Measurements from ENCODE around the gene IRX6. TPM values are rescaled to one million over a fixed set of nuclear protein-coding genes. Genes with fewer than 3 reads are reported as not detected.

IRX6 gene
- total RNA-seq, 1 donor from 2014 or later, result 3.5 TPM

- ATAC-seq (no peak), DNase-seq (no peak)
- Histone ChIP-seq H3K4me1 (peaks cover 21% of the 10 kb centered on the region), H3K27me3 (ENCODE audit: low read depth) (peaks cover 85% of the 10 kb centered on the region), H3K36me3 (no peaks in the 10 kb centered on the region), H3K27ac (no peak overlapping the region), H3K9me3 (no peaks in the 10 kb centered on the region), H3K4me3 (no peak overlapping the region)
- intact Hi-C loops (cut with DNase I), result no loop called here
- TF ChIP-seq, protein P1, sequence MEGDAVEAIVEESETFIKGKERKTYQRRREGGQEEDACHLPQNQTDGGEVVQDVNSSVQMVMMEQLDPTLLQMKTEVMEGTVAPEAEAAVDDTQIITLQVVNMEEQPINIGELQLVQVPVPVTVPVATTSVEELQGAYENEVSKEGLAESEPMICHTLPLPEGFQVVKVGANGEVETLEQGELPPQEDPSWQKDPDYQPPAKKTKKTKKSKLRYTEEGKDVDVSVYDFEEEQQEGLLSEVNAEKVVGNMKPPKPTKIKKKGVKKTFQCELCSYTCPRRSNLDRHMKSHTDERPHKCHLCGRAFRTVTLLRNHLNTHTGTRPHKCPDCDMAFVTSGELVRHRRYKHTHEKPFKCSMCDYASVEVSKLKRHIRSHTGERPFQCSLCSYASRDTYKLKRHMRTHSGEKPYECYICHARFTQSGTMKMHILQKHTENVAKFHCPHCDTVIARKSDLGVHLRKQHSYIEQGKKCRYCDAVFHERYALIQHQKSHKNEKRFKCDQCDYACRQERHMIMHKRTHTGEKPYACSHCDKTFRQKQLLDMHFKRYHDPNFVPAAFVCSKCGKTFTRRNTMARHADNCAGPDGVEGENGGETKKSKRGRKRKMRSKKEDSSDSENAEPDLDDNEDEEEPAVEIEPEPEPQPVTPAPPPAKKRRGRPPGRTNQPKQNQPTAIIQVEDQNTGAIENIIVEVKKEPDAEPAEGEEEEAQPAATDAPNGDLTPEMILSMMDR (IDR thresholded peaks at IDR 0.05), result no peak
Measured at GRCh38 chr16:55328611-55329569, 4.9 kb downstream of the IRX6 start.

DNA sequence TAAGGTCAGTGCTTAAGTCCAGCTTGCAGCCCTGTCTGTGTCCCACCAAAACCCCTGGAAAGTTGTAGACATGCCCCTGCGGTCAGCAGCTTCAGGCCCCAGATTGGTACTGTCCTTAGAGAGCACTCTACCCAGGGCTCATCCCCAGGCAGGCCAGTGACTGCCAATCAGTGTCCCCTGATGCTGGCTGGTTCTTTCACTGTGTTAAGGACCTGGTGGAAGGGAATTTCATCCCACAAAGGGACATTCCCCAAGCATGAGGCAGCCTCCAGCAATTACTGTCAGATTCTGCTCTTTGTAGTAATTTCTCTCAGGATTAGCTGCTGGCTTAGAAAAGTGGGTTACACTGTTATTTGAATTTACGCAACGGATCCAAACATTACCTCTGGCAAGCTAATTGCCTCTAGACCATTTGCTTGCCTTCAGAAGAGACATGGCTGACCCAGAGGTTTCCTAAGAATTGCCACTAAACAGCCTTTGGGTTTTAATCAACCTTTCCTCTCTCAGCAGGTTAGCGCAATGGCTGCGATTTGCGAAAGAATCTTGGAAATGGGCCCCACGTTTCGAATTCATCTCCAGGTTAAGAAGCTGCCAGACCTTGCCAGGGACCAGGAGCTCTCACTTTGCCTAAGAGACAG, 5.9 kb downstream of the IRX6 start:
- Histone ChIP-seq H3K4me1 (peaks cover 11% of the 10 kb centered on the region), H3K4me3 (no peak overlapping the region), H3K27me3 (ENCODE audit: low read depth) (peaks cover 75% of the 10 kb centered on the region), H3K36me3 (no peaks in the 10 kb centered on the region), H3K27ac (no peak overlapping the region), H3K9me3 (no peaks in the 10 kb centered on the region)
- ATAC-seq (no peak), DNase-seq (no peak)
- intact Hi-C loops (cut with DNase I), result no loop called here
- TF ChIP-seq, protein P1 (IDR thresholded peaks at IDR 0.05), result no peak

- peak overlapping the region; percentile 17 for H3K4me3 ChIP-seq
Measured at GRCh38 chr16:55330781-55331647, 7.0 kb downstream of the IRX6 start.

DNA sequence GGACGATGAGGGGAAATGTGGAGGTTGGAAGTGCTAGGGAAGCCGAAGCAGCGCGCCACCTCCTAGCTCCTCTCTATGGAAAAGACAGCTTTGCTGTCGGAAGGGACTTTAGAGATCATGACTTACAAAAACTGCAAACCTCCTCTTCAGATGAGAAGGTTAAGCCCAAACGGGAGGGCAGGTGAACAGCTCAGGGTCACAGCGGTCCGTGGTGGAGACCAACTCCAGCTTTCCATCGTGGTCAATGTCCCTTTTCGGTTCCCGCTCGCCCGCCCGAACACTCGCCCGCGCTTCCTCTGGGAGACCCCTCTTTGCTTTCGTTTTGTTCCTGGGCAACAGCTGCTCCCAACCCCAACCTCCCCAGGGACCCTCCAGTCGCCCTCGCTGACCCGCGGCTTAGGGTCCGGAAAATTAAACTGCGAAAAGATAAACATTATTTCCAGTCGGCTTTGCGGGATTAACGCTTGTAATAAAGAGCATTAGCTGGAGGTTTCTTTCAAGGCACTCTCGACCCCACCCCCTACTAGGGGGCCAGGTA, 7.7 kb downstream of the IRX6 start:
- Histone ChIP-seq H3K27ac (no peak overlapping the region), H3K4me1 (peaks cover 7% of the 10 kb centered on the region), H3K4me3 (peak overlapping the region; percentile 17), H3K9me3 (no peaks in the 10 kb centered on the region), H3K27me3 (ENCODE audit: low read depth) (peaks cover 61% of the 10 kb centered on the region), H3K36me3 (no peaks in the 10 kb centered on the region)
- TF ChIP-seq, protein P1 (IDR thresholded peaks at IDR 0.05), result no peak
- no peak for ATAC-seq
- DNase-seq, result no peak
- intact Hi-C loops (cut with DNase I), result no loop called here

More at GRCh38 chr16:55330781-55331647, 7.0 kb downstream of the IRX6 start:
- DNase-seq, result no peak
- no peak for ATAC-seq
- intact Hi-C loops (cut with DNase I), result no loop called here
- Histone ChIP-seq H3K9me3 (no peaks in the 10 kb centered on the region), H3K36me3 (no peaks in the 10 kb centered on the region), H3K4me1 (peaks cover 11% of the 10 kb centered on the region), H3K27me3 (ENCODE audit: low read depth) (peaks cover 67% of the 10 kb centered on the region), H3K27ac (no peak overlapping the region)
- TF ChIP-seq, protein P1 (IDR thresholded peaks at IDR 0.05), result no peak

DNA sequence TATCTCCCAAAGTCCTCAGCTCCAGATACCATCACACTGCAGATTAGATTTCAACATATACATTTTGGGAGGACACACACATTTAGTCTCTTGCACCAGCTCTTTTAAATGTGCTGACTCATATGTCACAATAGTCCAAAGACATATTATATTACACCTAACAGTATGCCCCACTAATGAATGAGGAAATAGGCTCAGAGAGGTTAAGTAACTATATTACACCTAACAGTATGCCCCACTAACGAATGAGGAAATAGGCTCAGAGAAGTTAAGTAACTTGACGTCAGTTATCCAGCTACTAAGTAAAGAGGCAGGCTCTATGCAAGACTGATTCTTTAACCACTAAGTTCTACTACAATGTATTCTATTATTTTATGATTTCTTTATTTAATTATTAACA, 9.7 kb downstream of the IRX6 start:
- intact Hi-C loops (cut with DNase I), result no loop called here

More for the DNA sequence above, 9.7 kb downstream of the IRX6 start:
- Histone ChIP-seq H3K4me3 (no peak overlapping the region), H3K27me3 (ENCODE audit: low read depth) (peaks cover 44% of the 10 kb centered on the region), H3K36me3 (no peaks in the 10 kb centered on the region), H3K27ac (no peak overlapping the region), H3K4me1 (peaks cover 7% of the 10 kb centered on the region), H3K9me3 (no peaks in the 10 kb centered on the region)
- DNase-seq (no peak), ATAC-seq (peak; percentile 58 to 62)
- TF ChIP-seq, protein P1 (IDR thresholded peaks at IDR 0.05), result no peak

Measured in lower lobe of right lung (tissue), 2 donors.